Sigmoid colon (tissue), 7 donors: ENCODE results near the gene UTP25. TPM values are rescaled to one million over a fixed set of nuclear protein-coding genes. Genes with fewer than 3 reads are reported as not detected.
"Not testable (repeated sequence)": the region's sequence is repeated elsewhere in the genome, so short reads cannot be mapped to it uniquely, and the experiment has no call there.

Experiments
- DNase-seq: peaks from one replicate; pipeline ENCODE4 v3.0.0-alpha.2; 2019
- H3K27ac ChIP-seq, 4 donors: fragments of 200-600 bp; sonication (generic); one replicate each; pipeline ENCODE4 v1.5.1; 2016 to 2019; ENCODE audit warnings: mild to moderate bottlenecking in 1 of 4
- H3K27me3 ChIP-seq, 3 donors: fragments of 200-600 bp; sonication (generic); one replicate each; pipeline ENCODE4 v1.5.1; 2019; ENCODE audit warnings: mild to moderate bottlenecking in 1 of 3
- H3K36me3 ChIP-seq, 4 donors: fragments of 200-600 bp; sonication (generic); one replicate each; pipeline ENCODE4 v1.5.1; 2016 to 2019
- H3K4me1 ChIP-seq, 4 donors: fragments of 200-600 bp; sonication (generic); one replicate each; pipeline ENCODE4 v1.5.1; 2017 to 2019
- H3K4me3 ChIP-seq, 4 donors: fragments of 200-600 bp; sonication (generic); one replicate each; pipeline ENCODE4 v1.5.1; 2017 to 2019; ENCODE audit warnings: mild to moderate bottlenecking in 2 of 4, moderate library complexity in 1 of 4
- H3K9me3 ChIP-seq, 4 donors: fragments of 200-600 bp in 3 of 4; sonication (generic) in 3 of 4; one replicate each; pipeline versions ENCODE4 v1.5.1 to v1.6.1; 2013 to 2019
- CTCF ChIP-seq, 4 experiments: fragments of 450-650 bp in 3 of 4; fragments of 200-600 bp in 1 of 4; IDR thresholded peaks; one replicate each; pipeline ENCODE4 v1.5.1; 2016 to 2019; ENCODE audit warnings: antibody characterized with exemption in 4 of 4, mild to moderate bottlenecking in 3 of 4, moderate library complexity in 2 of 4
- EP300 ChIP-seq, 4 donors: sonication (generic); formaldehyde crosslinking; IDR thresholded peaks; one replicate each; pipeline ENCODE4 v1.6.1; 2017; ENCODE audit warnings: antibody characterized with exemption in 4 of 4
- POLR2A ChIP-seq, 2 donors: fragments of 450-650 bp; IDR thresholded peaks; one replicate each; pipeline ENCODE4 v1.6.1; 2016; ENCODE audit warnings: antibody characterized with exemption in 2 of 2, mild to moderate bottlenecking in 2 of 2, moderate library complexity in 2 of 2
- POLR2AphosphoS5 ChIP-seq, 4 donors: sonication (generic); formaldehyde crosslinking; IDR thresholded peaks; one replicate each; pipeline ENCODE4 v1.6.1; 2017; ENCODE audit warnings: antibody characterized with exemption in 4 of 4
- WGBS, 2 donors: extraction: QIAGEN DNeasy Blood & Tissue Kit; methylation state at CpG; one replicate each; pipeline ENCODE4 v1.1.7; 2013; 5-methylcytosine and 5-hydroxymethylcytosine counted together
- intact Hi-C: fragments of 100-400 bp; cut with DNase I; formaldehyde crosslinking; loops from one replicate; pipeline ENCODE4 v1.15.1; 2023
- polyA plus RNA-seq, 3 donors: library from polyadenylated mRNA; stranded (reverse); fragments of 200-250 nt; gene quantifications; one replicate each; pipeline ENCODE4 v1.2.3, GENCODE V29; 2013
- total RNA-seq, 4 donors: library from RNA; depleted of rRNA; stranded (reverse); fragments of >200 nt; gene quantifications; one replicate each; pipeline ENCODE4 v1.1.0, GENCODE V29; 2016
- donor health status: healthy with polysubstance abuse.
- donor health status: Bipolar disorder and iron deficiency.
- donor health status: healthy.

The UTP25 gene
- total and polyA plus RNA-seq, 7 donors: 1.2 to 8.6 (median 5.7) TPM

GRCh38 chr1:209899948-209900347 is 72.2 kb downstream of the UTP25 start:
- Histone ChIP-seq H3K27ac (no peak overlapping the region), H3K4me3 (no peak overlapping the region), H3K9me3 (no peaks in the 10 kb centered on the region), H3K4me1 (no peaks in the 10 kb centered on the region), H3K27me3 (no peaks in the 10 kb centered on the region), H3K36me3 (no peaks in the 10 kb centered on the region)
- DNase-seq: no peak
- intact Hi-C loops: no loop called here
- TF ChIP-seq EP300 (IDR thresholded peaks at IDR 0.05) (no peak), POLR2A (IDR thresholded peaks at IDR 0.05) (no peak), CTCF (IDR thresholded peaks at IDR 0.05) (no peak), POLR2AphosphoS5 (IDR thresholded peaks at IDR 0.05) (no peak)
- WGBS, 2 donors: 49 to 58% methylated on average over 3 of the region's 3 CpGs

- intact Hi-C loops: no loop called here
- no peak for DNase-seq
- Histone ChIP-seq H3K4me3 (no peak overlapping the region), H3K36me3 (no peaks in the 10 kb centered on the region), H3K4me1 (no peaks in the 10 kb centered on the region), H3K9me3 (no peaks in the 10 kb centered on the region), H3K27me3 (no peaks in the 10 kb centered on the region), H3K27ac (no peak overlapping the region)
- WGBS, 2 donors: 97% methylated on average over 1 of the region's 1 CpG
- TF ChIP-seq CTCF (IDR thresholded peaks at IDR 0.05) (no peak), POLR2A (IDR thresholded peaks at IDR 0.05) (no peak), POLR2AphosphoS5 (IDR thresholded peaks at IDR 0.05) (no peak), EP300 (IDR thresholded peaks at IDR 0.05) (no peak)
Measured at GRCh38 chr1:209900734-209901133, 73.0 kb downstream of the UTP25 start.

GRCh38 chr1:209901211-209901610 is 73.4 kb downstream of the UTP25 start:
- Histone ChIP-seq H3K27ac (no peak overlapping the region), H3K36me3 (no peaks in the 10 kb centered on the region), H3K4me3 (no peak overlapping the region), H3K27me3 (no peaks in the 10 kb centered on the region), H3K4me1 (no peaks in the 10 kb centered on the region), H3K9me3 (no peaks in the 10 kb centered on the region)
- TF ChIP-seq POLR2A (IDR thresholded peaks at IDR 0.05): no peak
- no peak for TF ChIP-seq CTCF (IDR thresholded peaks at IDR 0.05)
- no peak for TF ChIP-seq POLR2AphosphoS5 (IDR thresholded peaks at IDR 0.05)
- TF ChIP-seq EP300 (IDR thresholded peaks at IDR 0.05): no peak
- no peak for DNase-seq
- 90 to 92% methylated on average over 2 of the region's 2 CpGs for WGBS, 2 donors
- intact Hi-C loops: no loop called here

GRCh38 chr1:209904774-209905173 is 77.0 kb downstream of the UTP25 start:
- H3K9me3 ChIP-seq, H3K4me3 ChIP-seq, intact Hi-C loops, H3K27me3 ChIP-seq, H3K36me3 ChIP-seq, H3K27ac ChIP-seq, DNase-seq, H3K4me1 ChIP-seq: not testable (repeated sequence)
- WGBS, 2 donors: 95% methylated on average over 1 of the region's 1 CpG; no CpG with 5 or more reads in 1 of the 2 donors

Other genes starting within 250 kb of the UTP25 start
- gene CAMK1G, start 244.3 kb upstream of the UTP25 start, total RNA-seq: 1 to 10 TPM in 1 of 4 donors, under 1 TPM in 3; 0.16 to 1.4 (median 0.62) TPM
- gene CAMK1G, start 244.3 kb upstream of the UTP25 start, polyA plus RNA-seq: under 1 TPM in 1 of 3 donors, not detected in 2; 0.48 TPM
- gene LAMB3, start 175.5 kb upstream of the UTP25 start, total RNA-seq: under 1 TPM in 3 of 4 donors, not detected in 1; 0.14 to 0.55 (median 0.16) TPM
- 10 to 100 TPM; 18.0 to 49.4 (median 21.0) TPM for gene LAMB3, start 175.5 kb upstream of the UTP25 start, polyA plus RNA-seq
- gene G0S2, start 152.6 kb upstream of the UTP25 start, total RNA-seq: 10 to 100 TPM; 19.3 to 33.5 (median 21.5) TPM
- 10 to 100 TPM; 25.2 to 70.5 (median 59.3) TPM for gene G0S2, start 152.6 kb upstream of the UTP25 start, polyA plus RNA-seq
- gene HSD11B1, start 123.1 kb upstream of the UTP25 start, total RNA-seq: 10 to 100 TPM in 1 of 4 donors, 1 to 10 TPM in 3; 2.0 to 10.0 (median 3.7) TPM
- 1 to 10 TPM in 2 of 3 donors, not detected in 1; 2.2 to 2.4 TPM for gene HSD11B1, start 123.1 kb upstream of the UTP25 start, polyA plus RNA-seq
- gene TRAF3IP3, start 71.9 kb upstream of the UTP25 start, total RNA-seq: 1 to 10 TPM; 1.1 to 2.7 (median 1.4) TPM
- gene TRAF3IP3, start 71.9 kb upstream of the UTP25 start, polyA plus RNA-seq: 10 to 100 TPM in 1 of 3 donors, 1 to 10 TPM in 2; 1.2 to 43.7 (median 1.8) TPM
- gene C1orf74, start 43.4 kb upstream of the UTP25 start, total RNA-seq: 1 to 10 TPM in 1 of 4 donors, under 1 TPM in 3; 0.28 to 1.4 (median 0.60) TPM
- 1 to 10 TPM; 1.2 to 1.8 (median 1.4) TPM for gene C1orf74, start 43.4 kb upstream of the UTP25 start, polyA plus RNA-seq
- gene IRF6, start 21.8 kb upstream of the UTP25 start, total RNA-seq: 1 to 10 TPM in 1 of 4 donors, under 1 TPM in 3; 0.28 to 1.1 (median 0.37) TPM
- 10 to 100 TPM; 29.0 to 58.5 (median 51.1) TPM for gene IRF6, start 21.8 kb upstream of the UTP25 start, polyA plus RNA-seq
- under 1 TPM; 0.16 to 0.71 (median 0.27) TPM for gene SYT14, start 110.2 kb downstream of the UTP25 start, total RNA-seq
- under 1 TPM in 2 of 3 donors, not detected in 1; under 0.01 to 0.07 TPM for gene SYT14, start 110.2 kb downstream of the UTP25 start, polyA plus RNA-seq